ENCODE data around the gene ATG5.

- no peak for TF ChIP-seq CTCF (IDR thresholded peaks at IDR 0.05; ENCODE audit: poor library complexity, severe bottlenecking)
- TF ChIP-seq EZH2 (IDR thresholded peaks at IDR 0.05; ENCODE audit: borderline replicate concordance, insufficient read depth, low read length, poor library complexity, severe bottlenecking) = no peak
- no peak for TF ChIP-seq POLR2AphosphoS5 (IDR thresholded peaks at IDR 0.05)
Measured at GRCh38 chr6:106185615-106186014, 139.9 kb downstream of the ATG5 start.

Measured in neural cell (in vitro differentiated cells).